GM12878 (cell line): ENCODE measurements around the gene CCDC66. TPM values are rescaled to one million over a fixed set of nuclear protein-coding genes. Genes with fewer than 3 reads are reported as not detected.

Experiments used
- ATAC-seq: fragments of 200-7000 bp; cut with Tn5 transposase; 3 replicates; pipeline ENCODE4 v1.9.1; 2020; ENCODE audit warnings: mild to moderate bottlenecking, moderate library complexity
- BruUV-seq: library from RNA; stranded (reverse); fragments of 400-500 nt; replicated peaks from 2 replicates; lab custom pipeline; 2021; lab: Mats Ljungman, UMichigan
- CTCF ChIA-PET: fragments of 300-600 bp; sonication (Branson Sonifier 250); formaldehyde crosslinking; extraction: SDS; loops from one replicate; lab custom pipeline; 2021; ENCODE audit warnings: inconsistent platforms; lab: Yijun Ruan, JAX
- POLR2A ChIA-PET: fragments of 350-600 bp; formaldehyde crosslinking; extraction: SDS; loops from one replicate; lab custom pipeline; 2021; ENCODE audit warnings: inconsistent platforms; lab: Charles Lee
- RAD21 ChIA-PET: fragments of 300-600 bp; sonication (Branson Sonifier 250); formaldehyde crosslinking; loops from one replicate; lab custom pipeline; 2023; ENCODE audit warnings: antibody characterized with exemption; ENCODE audit not compliant: unreplicated experiment; lab: Charles Lee
- SMC1A ChIA-PET: fragments of 300-600 bp; sonication (Branson Sonifier 250); formaldehyde crosslinking; loops from one replicate; lab custom pipeline; 2023; ENCODE audit not compliant: unreplicated experiment, uncharacterized antibody; lab: Charles Lee
- DNase-seq: peaks from one replicate; pipeline ENCODE4 v3.0.0-alpha.2; 2011; ENCODE audit warnings: low read depth, low spot score
- FAIRE-seq: peaks from 3 replicates; lab custom pipeline; 2011; peaks lifted over from hg19 to GRCh38; lab: Jason Lieb, UNC
- H2AFZ ChIP-seq: 2 replicates; pipeline ENCODE4 v1.6.0; 2011; ENCODE audit warnings: low read depth, low read length, control low read depth; ENCODE audit not compliant: control insufficient read depth
- H3K27ac ChIP-seq: 2 replicates; pipeline ENCODE4 v1.5.1; 2011; ENCODE audit warnings: control low read depth; ENCODE audit not compliant: control insufficient read depth, insufficient read depth
- H3K27me3 ChIP-seq, 2 experiments: replicated peaks in 1 of 2; 2 replicates each; pipeline versions ENCODE4 v1.6.0 to v1.6.1; 2011; ENCODE audit warnings: low read length in 1 of 2; ENCODE audit not compliant: control insufficient read depth in 2 of 2, insufficient read depth in 2 of 2
- H3K36me3 ChIP-seq, 2 experiments: 2 replicates each; pipeline ENCODE4 v1.5.1; 2011; ENCODE audit warnings: low read length in 1 of 2; ENCODE audit not compliant: control insufficient read depth in 2 of 2, insufficient read depth in 2 of 2
- H3K4me1 ChIP-seq: 2 replicates; pipeline ENCODE4 v1.6.1; 2011; ENCODE audit warnings: mild to moderate bottlenecking, low read length, moderate library complexity, mixed read lengths; ENCODE audit not compliant: control insufficient read depth, insufficient read depth
- H3K4me2 ChIP-seq: 2 replicates; pipeline ENCODE4 v1.6.0; 2011; ENCODE audit warnings: control low read depth; ENCODE audit not compliant: control insufficient read depth, insufficient read depth
- H3K4me3 ChIP-seq: fragments of 200-600 bp; sonication (generic); 2 replicates; pipeline ENCODE4 v1.5.1; 2016
- H3K79me2 ChIP-seq: 2 replicates; pipeline ENCODE4 v1.6.0; 2011; ENCODE audit warnings: low read length; ENCODE audit not compliant: control insufficient read depth, insufficient read depth
- H3K9ac ChIP-seq: 2 replicates; pipeline ENCODE4 v1.8.0; 2011; ENCODE audit warnings: low read length, control low read depth, mixed read lengths; ENCODE audit not compliant: control insufficient read depth, insufficient read depth
- H3K9me3 ChIP-seq: replicated peaks from 3 replicates; pipeline ENCODE4 v1.5.1; 2011; ENCODE audit warnings: mild to moderate bottlenecking, low read length; ENCODE audit not compliant: control insufficient read depth, insufficient read depth
- H4K20me1 ChIP-seq: 2 replicates; pipeline ENCODE4 v1.6.0; 2011; ENCODE audit not compliant: control insufficient read depth, insufficient read depth
- ESRRA ChIP-seq: IDR thresholded peaks from 2 replicates; pipeline ENCODE4 v1.6.1; 2012; ENCODE audit warnings: mild to moderate bottlenecking, low read length, improper control_type of control experiment
- GATAD2B ChIP-seq: fragments of 450-650 bp; conservative IDR thresholded peaks from 2 replicates; pipeline ENCODE4 v1.6.1; 2017; ENCODE audit warnings: low read depth, mild to moderate bottlenecking, moderate library complexity
- HDGF ChIP-seq: fragments of 450-650 bp; IDR thresholded peaks from 2 replicates; pipeline ENCODE4 v1.6.1; 2016; ENCODE audit warnings: antibody characterized with exemption
- IRF3 ChIP-seq: fragments of 450-650 bp; IDR thresholded peaks from 2 replicates; pipeline ENCODE4 v1.6.1; 2014; ENCODE audit warnings: mild to moderate bottlenecking
- JUND ChIP-seq: IDR thresholded peaks from 2 replicates; pipeline ENCODE4 v1.6.1; 2012; ENCODE audit warnings: low read depth, mild to moderate bottlenecking, low read length, improper control_type of control experiment, moderate library complexity
- MEF2B ChIP-seq: fragments of 450-650 bp; IDR thresholded peaks from 2 replicates; pipeline ENCODE4 v1.6.1; 2018; ENCODE audit warnings: mild to moderate bottlenecking, moderate library complexity; ENCODE audit not compliant: partially characterized antibody, poor library complexity, severe bottlenecking
- MLLT1 ChIP-seq: fragments of 450-650 bp; IDR thresholded peaks from 2 replicates; pipeline ENCODE4 v1.6.1; 2016; ENCODE audit warnings: mild to moderate bottlenecking
- MXI1 ChIP-seq: fragments of 150-350 bp; IDR thresholded peaks from 2 replicates; pipeline ENCODE4 v1.6.1; 2011; ENCODE audit warnings: low read depth, mild to moderate bottlenecking, inconsistent platforms, low read length, improper control_type of control experiment
- POLR2A ChIP-seq: IDR thresholded peaks from 2 replicates; pipeline ENCODE4 v1.6.1; 2011; ENCODE audit warnings: low read depth, mild to moderate bottlenecking, low read length
- RBBP5 ChIP-seq: fragments of 200-600 bp; sonication (generic); conservative IDR thresholded peaks from 2 replicates; pipeline ENCODE4 v1.6.1; 2016
- RCOR1 ChIP-seq: conservative IDR thresholded peaks from 2 replicates; pipeline ENCODE4 v1.6.1; 2012; ENCODE audit warnings: low read depth, low read length, improper control_type of control experiment
- RFX5 ChIP-seq: IDR thresholded peaks from 2 replicates; pipeline ENCODE4 v1.6.1; 2011; ENCODE audit warnings: low read depth, low read length, improper control_type of control experiment
- SREBF2 ChIP-seq: IDR thresholded peaks from 2 replicates; pipeline ENCODE4 v1.6.1; 2012; ENCODE audit warnings: mild to moderate bottlenecking, low read length
- SUPT20H ChIP-seq: IDR thresholded peaks from 2 replicates; pipeline ENCODE4 v1.6.1; 2011; ENCODE audit warnings: low read depth, mild to moderate bottlenecking, low read length, moderate library complexity, borderline replicate concordance; ENCODE audit not compliant: control insufficient read depth
- TAF1 ChIP-seq: IDR thresholded peaks from 2 replicates; pipeline ENCODE4 v1.6.1; 2011; ENCODE audit warnings: mild to moderate bottlenecking, low read depth, low read length, borderline replicate concordance
- WGBS: methylation state at CpG from one replicate; pipeline ENCODE4 v1.1.6; 2016; ENCODE audit warnings: low lambda C conversion rate; ENCODE audit not compliant: insufficient replicate concordance, insufficient coverage; ENCODE audit errors: missing lambda C conversion rate; 5-methylcytosine and 5-hydroxymethylcytosine counted together
- in situ Hi-C: fragments of 300-500 bp; cut with MboI; formaldehyde crosslinking; loops from 9 replicates; pipeline ENCODE4 v1.14.3; 2018; ENCODE audit warnings: mixed read lengths
- intact Hi-C: fragments of 100-400 bp; cut with micrococcal nuclease; formaldehyde crosslinking; loops from one replicate; pipeline ENCODE4 v1.14.2; 2022; ENCODE audit not compliant: unreplicated experiment
- polyA plus RNA-seq, 11 experiments: library from polyadenylated mRNA; depleted of rRNA in 4 of 11; unstranded in 6 of 11; stranded (reverse) in 5 of 11; fragments of >200 nt; fragmentation: Nextera tagmentation in 4 of 11; fragmentation: Illumina TruSeq in 1 of 11; extraction: Ambion mirVana in 4 of 11; extraction: Trizol in 1 of 11; gene quantifications; 1 replicate in 1 of 11; 2 replicates in 10 of 11; pipeline versions ENCODE4 v1.2.1 to v1.2.3, GENCODE V29; 2011 to 2016; ENCODE audit warnings: inconsistent platforms in 2 of 11, missing spikeins in 2 of 11, low read depth in 1 of 11
- total RNA-seq, 4 experiments: library from RNA; depleted of rRNA in 3 of 4; stranded (reverse); fragments of >200 nt in 3 of 4; fragmentation: Illumina TruSeq in 1 of 4; extraction: Trizol in 1 of 4; gene quantifications; 2 replicates each; pipeline versions ENCODE4 v1.2.1 to v1.2.3, GENCODE V29; 2013 to 2021

The CCDC66 gene
- total and polyA plus RNA-seq, 10 of the 15 experiments (the other 5 are each of a cell fraction or from before 2014, with no cell fraction given): 9.4 to 31.9 (median 18.1) TPM

- TF ChIP-seq TAF1 (no peak), SUPT20H (no peak), IRF3 (no peak)
Measured at GRCh38 chr3:56621681-56622080, 64.7 kb downstream of the CCDC66 start (continued).

- FAIRE-seq: no peak
- H3K9ac ChIP-seq: no peak overlapping the region
- H3K4me2 ChIP-seq: no peak overlapping the region
- no TSS peak for BruUV-seq
- H3K9me3 ChIP-seq: no peaks in the 10 kb centered on the region
- intact Hi-C loops: no loop called here
- H3K27ac ChIP-seq: no peak overlapping the region
- H3K4me1 ChIP-seq: no peaks in the 10 kb centered on the region
- in situ Hi-C loops: no loop called here
- no peaks in the 10 kb centered on the region for H3K79me2 ChIP-seq
- no peaks in the 10 kb centered on the region for H3K27me3 ChIP-seq
- RAD21 ChIA-PET: no interaction called here
- DNase-seq: no peak
- CTCF ChIA-PET: no interaction called here
- no peak overlapping the region for H2AFZ ChIP-seq
- TF ChIP-seq GATAD2B (no peak), RCOR1 (no peak), MLLT1 (no peak), JUND (no peak), RFX5 (no peak), POLR2A (no peak), MEF2B (no peak), MXI1 (no peak), HDGF (no peak), SREBF2 (no peak), RBBP5 (no peak), ESRRA (no peak)
- H3K36me3 ChIP-seq: peaks cover 2 to 17% of the 10 kb centered on the region in 2 experiments
- no peak overlapping the region for H3K4me3 ChIP-seq
- POLR2A ChIA-PET: no interaction called here
- no peak for ATAC-seq
- SMC1A ChIA-PET: no interaction called here
- no peaks in the 10 kb centered on the region for H4K20me1 ChIP-seq
- WGBS: 98% methylated on average over 3 of the region's 3 CpGs
Measured at GRCh38 chr3:56622381-56622780, 65.4 kb downstream of the CCDC66 start.
